ENCODE data around the gene ATF3.
"Not testable (repeated sequence)": the region's sequence is repeated elsewhere in the genome, so short reads cannot be mapped to it uniquely, and the experiment has no call there.

ATF3 gene

DNA sequence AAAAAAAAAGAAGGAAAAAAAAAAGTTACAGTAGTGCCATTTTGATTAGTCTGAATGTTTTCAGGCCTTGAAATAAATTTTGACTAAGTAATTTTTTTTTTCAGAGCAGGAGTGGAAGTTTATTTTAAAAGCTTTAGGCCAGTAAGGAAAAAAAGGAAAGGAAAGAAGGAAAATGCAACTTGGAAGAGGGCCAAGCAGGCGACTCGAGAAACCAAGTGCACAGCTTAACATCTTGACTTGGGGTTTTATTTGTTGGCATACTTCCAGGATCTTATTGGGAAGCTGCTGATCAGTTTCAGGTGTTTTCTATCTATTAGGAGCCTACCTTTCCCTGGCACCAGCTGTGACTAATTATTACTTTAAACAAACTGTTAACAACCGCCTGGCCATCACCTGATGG, 41.7 kb downstream of the ATF3 start:
- no peaks in the 10 kb centered on the region for H3K9me3 ChIP-seq (ENCODE audit: low read length)
- no peak overlapping the region for H3K9ac ChIP-seq (ENCODE audit: low read length)
- H3K4me1 ChIP-seq (ENCODE audit: insufficient read depth, low read length): no peaks in the 10 kb centered on the region
- H3K27me3 ChIP-seq (ENCODE audit: control insufficient read depth in 1 of 2, insufficient read depth in 2 of 2, low read length in 2 of 2): no peaks in the 10 kb centered on the region
- no peak overlapping the region for H3K27ac ChIP-seq (ENCODE audit: low read depth, low read length)
- no peak overlapping the region for H3K4me3 ChIP-seq (ENCODE audit: low read depth in 1 of 2, low read length in 2 of 2)
- H3K36me3 ChIP-seq (ENCODE audit: insufficient read depth, low read length): no peaks in the 10 kb centered on the region

DNA sequence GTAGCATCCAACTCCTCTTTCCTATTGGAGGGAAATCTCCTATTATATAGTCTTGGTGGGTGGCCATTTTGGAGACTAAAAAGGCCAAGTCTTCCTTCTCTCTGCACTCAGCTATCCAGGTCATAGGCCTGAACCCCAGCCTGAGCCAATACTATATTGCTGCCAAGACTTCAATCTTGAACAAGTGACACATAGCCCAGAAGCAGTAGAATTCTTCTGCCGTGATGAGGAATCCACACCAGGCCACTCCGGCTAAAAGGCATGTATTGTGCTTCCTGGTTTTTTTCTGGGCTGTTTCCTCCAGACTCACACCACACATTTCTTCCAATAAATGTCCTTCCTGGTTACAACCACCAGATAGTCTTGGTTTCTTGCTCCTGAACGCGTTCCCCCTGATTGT, 43.0 kb downstream of the ATF3 start:
- Histone ChIP-seq H3K9ac (ENCODE audit: low read length) (no peak overlapping the region), H3K4me3 (ENCODE audit: low read depth in 1 of 2, low read length in 2 of 2) (no peak overlapping the region), H3K36me3 (ENCODE audit: insufficient read depth, low read length) (no peaks in the 10 kb centered on the region), H3K9me3 (ENCODE audit: low read length) (no peaks in the 10 kb centered on the region), H3K27me3 (ENCODE audit: control insufficient read depth in 1 of 2, insufficient read depth in 2 of 2, low read length in 2 of 2) (no peaks in the 10 kb centered on the region), H3K4me1 (ENCODE audit: insufficient read depth, low read length) (no peaks in the 10 kb centered on the region), H3K27ac (ENCODE audit: low read depth, low read length) (no peak overlapping the region)

DNA sequence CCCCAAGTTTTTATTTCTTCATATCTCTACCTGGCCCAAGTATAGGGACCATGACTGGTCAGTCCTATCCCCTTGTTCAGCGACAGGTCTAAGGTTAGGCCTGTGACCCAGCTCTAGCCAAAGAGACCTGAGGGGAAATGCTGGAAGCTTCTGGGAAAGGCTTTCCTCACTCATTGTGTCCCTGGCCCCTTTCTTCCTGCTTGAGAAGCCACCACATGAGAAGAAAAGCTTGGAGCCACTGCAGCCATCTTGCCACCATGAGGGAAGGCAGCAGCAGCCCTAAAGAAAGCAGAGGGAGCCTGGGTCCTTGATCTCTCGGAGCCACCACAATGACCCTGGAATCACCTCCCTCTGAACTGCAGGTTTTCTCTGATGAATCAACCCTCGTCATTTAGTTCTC, 43.4 kb downstream of the ATF3 start:
- H3K4me1 ChIP-seq (ENCODE audit: insufficient read depth, low read length): no peaks in the 10 kb centered on the region
- H3K9me3 ChIP-seq (ENCODE audit: low read length): no peaks in the 10 kb centered on the region
- H3K36me3 ChIP-seq (ENCODE audit: insufficient read depth, low read length): no peaks in the 10 kb centered on the region
- H3K9ac ChIP-seq (ENCODE audit: low read length): no peak overlapping the region
- H3K27me3 ChIP-seq (ENCODE audit: control insufficient read depth in 1 of 2, insufficient read depth in 2 of 2, low read length in 2 of 2): no peaks in the 10 kb centered on the region
- H3K27ac ChIP-seq (ENCODE audit: low read depth, low read length): no peak overlapping the region
- H3K4me3 ChIP-seq (ENCODE audit: low read depth in 1 of 2, low read length in 2 of 2): no peak overlapping the region

DNA sequence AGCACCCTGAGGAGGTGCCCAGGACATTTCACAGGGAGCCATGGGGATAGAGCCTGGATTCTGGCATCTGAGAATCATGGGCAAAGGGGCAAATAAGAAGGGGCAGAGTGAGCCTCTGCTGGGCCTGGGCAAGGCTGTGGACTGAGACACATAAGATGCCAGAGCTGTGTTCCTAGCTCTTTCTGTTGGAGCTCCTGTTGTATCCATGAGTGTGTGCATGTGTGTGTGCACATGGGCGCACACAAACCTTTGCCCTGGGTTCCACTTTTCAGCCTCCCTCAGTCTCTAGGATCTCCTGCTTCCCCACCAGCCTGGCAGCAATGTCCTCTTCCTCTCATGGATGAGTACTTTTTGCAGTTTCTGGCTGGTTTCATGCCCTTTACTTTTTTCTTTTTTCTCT, 44.0 kb downstream of the ATF3 start:
- H3K27me3 ChIP-seq (ENCODE audit: control insufficient read depth in 1 of 2, insufficient read depth in 2 of 2, low read length in 2 of 2): no peaks in the 10 kb centered on the region
- no peaks in the 10 kb centered on the region for H3K36me3 ChIP-seq (ENCODE audit: insufficient read depth, low read length)
- no peak overlapping the region for H3K9ac ChIP-seq (ENCODE audit: low read length)
- H3K4me3 ChIP-seq (ENCODE audit: low read depth in 1 of 2, low read length in 2 of 2): no peak overlapping the region
- no peaks in the 10 kb centered on the region for H3K9me3 ChIP-seq (ENCODE audit: low read length)
- H3K4me1 ChIP-seq (ENCODE audit: insufficient read depth, low read length): no peaks in the 10 kb centered on the region
- no peak overlapping the region for H3K27ac ChIP-seq (ENCODE audit: low read depth, low read length)

DNA sequence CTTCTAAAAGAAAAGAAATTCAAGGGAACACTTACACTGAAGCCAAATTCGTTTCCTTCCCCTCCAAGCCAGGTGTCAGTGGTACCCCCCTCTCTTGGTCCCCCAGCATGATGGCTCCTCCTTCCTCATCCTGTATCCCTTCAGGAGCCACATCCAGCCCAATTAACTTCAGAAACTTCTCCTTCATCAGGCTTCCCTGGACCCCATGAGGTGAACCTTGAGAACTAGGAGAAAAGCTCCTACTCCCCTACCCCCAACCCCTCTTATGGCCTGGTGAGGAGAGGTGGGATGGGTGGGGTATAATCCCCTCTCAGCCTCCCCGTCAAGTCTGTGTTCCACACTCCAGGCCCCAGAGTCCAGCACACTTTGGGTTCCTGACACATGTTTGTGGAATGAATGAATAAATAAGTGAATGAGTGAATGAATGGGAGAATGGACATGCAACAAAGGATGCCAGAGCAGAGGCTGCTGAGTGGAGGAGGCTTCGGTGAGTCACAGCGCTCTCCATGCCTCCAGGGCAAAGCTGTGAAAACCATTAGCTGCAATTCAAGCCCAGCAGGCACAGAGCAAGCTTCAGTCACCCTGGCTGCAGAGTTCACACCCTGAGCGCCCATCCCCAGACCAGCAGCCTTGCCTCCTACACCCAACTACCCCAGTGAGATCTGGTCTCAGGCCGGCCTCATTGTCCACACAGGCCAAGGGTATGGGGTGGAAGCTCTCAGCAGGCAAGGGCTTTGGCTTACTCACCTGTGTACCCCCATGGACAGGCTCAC, 47.3 kb downstream of the ATF3 start:
- no peaks in the 10 kb centered on the region for H3K36me3 ChIP-seq (ENCODE audit: insufficient read depth, low read length)
- H3K9me3 ChIP-seq (ENCODE audit: low read length): no peaks in the 10 kb centered on the region
- no peak overlapping the region for H3K9ac ChIP-seq (ENCODE audit: low read length)
- H3K27ac ChIP-seq (ENCODE audit: low read depth, low read length): no peak overlapping the region
- no peaks in the 10 kb centered on the region for H3K27me3 ChIP-seq (ENCODE audit: control insufficient read depth in 1 of 2, insufficient read depth in 2 of 2, low read length in 2 of 2)
- H3K4me3 ChIP-seq (ENCODE audit: low read depth in 1 of 2, low read length in 2 of 2): no peak overlapping the region
- no peaks in the 10 kb centered on the region for H3K4me1 ChIP-seq (ENCODE audit: insufficient read depth, low read length)

DNA sequence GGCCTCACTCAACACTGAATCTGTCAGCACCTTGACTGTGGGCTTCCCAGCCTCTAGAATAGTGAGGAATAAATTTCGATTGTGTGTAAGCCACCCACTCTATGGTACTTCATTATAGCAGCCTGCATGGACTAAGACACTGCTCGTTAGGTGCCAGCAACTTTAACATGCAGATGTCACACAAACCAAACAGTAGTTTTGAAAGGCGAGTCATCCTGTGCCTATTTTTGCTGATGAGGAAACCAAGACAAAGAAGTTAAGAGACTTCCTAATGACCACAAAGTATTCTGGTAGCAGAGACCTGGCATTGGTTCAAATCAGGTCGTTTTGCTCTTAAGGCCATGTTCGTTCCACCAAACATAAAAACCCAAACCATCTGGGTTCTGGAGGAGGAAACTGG, 48.2 kb downstream of the ATF3 start:
- H3K27me3 ChIP-seq (ENCODE audit: control insufficient read depth in 1 of 2, insufficient read depth in 2 of 2, low read length in 2 of 2): no peaks in the 10 kb centered on the region
- no peaks in the 10 kb centered on the region for H3K4me1 ChIP-seq (ENCODE audit: insufficient read depth, low read length)
- H3K27ac ChIP-seq (ENCODE audit: low read depth, low read length): no peak overlapping the region
- no peak overlapping the region for H3K9ac ChIP-seq (ENCODE audit: low read length)
- no peaks in the 10 kb centered on the region for H3K9me3 ChIP-seq (ENCODE audit: low read length)
- no peaks in the 10 kb centered on the region for H3K36me3 ChIP-seq (ENCODE audit: insufficient read depth, low read length)
- H3K4me3 ChIP-seq (ENCODE audit: low read depth in 1 of 2, low read length in 2 of 2): no peak overlapping the region

DNA sequence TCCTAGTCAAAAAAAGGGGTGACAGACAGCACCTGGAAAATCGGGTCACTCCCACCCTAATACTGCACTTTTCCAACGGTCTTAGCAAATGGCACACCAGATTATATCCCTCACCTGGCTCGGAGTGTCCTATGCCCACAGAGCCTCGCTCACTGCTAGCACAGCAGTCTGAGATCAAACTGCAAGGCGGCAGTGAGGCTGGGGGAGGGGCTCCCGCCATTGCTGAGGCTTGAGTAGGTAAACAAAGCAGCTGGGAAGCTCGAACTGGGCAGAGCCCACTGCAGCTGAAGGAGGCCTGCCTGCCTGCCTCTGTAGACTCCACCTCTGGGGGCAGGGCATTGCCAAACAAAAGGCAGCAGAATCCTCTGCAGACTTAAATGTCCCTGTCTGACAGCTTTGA, 49.7 kb downstream of the ATF3 start:
- not testable (repeated sequence) for H3K9ac ChIP-seq (ENCODE audit: low read length); H3K27me3 ChIP-seq (ENCODE audit: control insufficient read depth in 1 of 2, insufficient read depth in 2 of 2, low read length in 2 of 2); H3K9me3 ChIP-seq (ENCODE audit: low read length); H3K36me3 ChIP-seq (ENCODE audit: insufficient read depth, low read length); H3K4me3 ChIP-seq (ENCODE audit: low read depth in 1 of 2, low read length in 2 of 2); H3K27ac ChIP-seq (ENCODE audit: low read depth, low read length); H3K4me1 ChIP-seq (ENCODE audit: insufficient read depth, low read length)

DNA sequence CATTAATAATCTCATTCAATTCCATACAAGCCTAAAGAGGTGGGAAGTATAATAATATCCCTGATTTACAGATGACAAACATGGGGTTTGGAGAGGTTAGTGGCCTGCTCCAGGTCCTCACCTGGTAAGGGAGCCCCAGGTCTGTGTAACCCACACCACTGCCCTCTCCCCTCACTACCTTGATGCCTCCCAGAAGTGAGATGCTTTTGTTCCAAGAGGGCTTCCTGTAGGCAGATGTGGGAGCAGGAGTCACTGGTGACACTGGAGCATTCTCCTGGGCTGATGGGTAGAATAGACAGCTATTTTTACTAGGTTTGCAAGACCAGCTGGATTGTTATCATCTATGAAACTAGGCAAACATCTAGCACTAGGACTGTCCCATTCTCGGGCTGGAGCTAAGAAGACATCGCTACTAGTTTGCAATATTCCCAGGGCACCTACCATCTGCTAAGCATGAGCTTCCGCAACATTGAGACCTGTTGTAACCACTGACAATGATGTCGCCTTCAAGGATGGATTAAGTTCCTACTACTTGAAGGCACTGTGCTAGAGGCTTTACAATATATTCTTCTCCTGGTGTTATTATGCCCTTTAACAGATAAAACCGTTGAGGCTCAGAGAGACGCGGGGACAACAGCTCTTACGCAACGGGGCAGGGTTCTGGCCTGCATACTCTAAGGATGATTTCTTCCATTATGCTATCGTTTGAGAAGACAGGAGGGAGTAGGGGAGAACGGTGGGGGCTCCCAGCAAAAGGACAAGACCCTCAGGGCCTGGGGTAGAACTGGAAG, 56.0 kb downstream of the ATF3 start:
- no peak overlapping the region for H3K27ac ChIP-seq (ENCODE audit: low read depth, low read length)
- no peak overlapping the region for H3K9ac ChIP-seq (ENCODE audit: low read length)
- H3K36me3 ChIP-seq (ENCODE audit: insufficient read depth, low read length): no peaks in the 10 kb centered on the region
- H3K4me1 ChIP-seq (ENCODE audit: insufficient read depth, low read length): peaks cover 20% of the 10 kb centered on the region
- no peak overlapping the region for H3K4me3 ChIP-seq (ENCODE audit: low read depth in 1 of 2, low read length in 2 of 2)
- no peaks in the 10 kb centered on the region for H3K27me3 ChIP-seq (ENCODE audit: control insufficient read depth in 1 of 2, insufficient read depth in 2 of 2, low read length in 2 of 2)
- H3K9me3 ChIP-seq (ENCODE audit: low read length): no peaks in the 10 kb centered on the region

DNA sequence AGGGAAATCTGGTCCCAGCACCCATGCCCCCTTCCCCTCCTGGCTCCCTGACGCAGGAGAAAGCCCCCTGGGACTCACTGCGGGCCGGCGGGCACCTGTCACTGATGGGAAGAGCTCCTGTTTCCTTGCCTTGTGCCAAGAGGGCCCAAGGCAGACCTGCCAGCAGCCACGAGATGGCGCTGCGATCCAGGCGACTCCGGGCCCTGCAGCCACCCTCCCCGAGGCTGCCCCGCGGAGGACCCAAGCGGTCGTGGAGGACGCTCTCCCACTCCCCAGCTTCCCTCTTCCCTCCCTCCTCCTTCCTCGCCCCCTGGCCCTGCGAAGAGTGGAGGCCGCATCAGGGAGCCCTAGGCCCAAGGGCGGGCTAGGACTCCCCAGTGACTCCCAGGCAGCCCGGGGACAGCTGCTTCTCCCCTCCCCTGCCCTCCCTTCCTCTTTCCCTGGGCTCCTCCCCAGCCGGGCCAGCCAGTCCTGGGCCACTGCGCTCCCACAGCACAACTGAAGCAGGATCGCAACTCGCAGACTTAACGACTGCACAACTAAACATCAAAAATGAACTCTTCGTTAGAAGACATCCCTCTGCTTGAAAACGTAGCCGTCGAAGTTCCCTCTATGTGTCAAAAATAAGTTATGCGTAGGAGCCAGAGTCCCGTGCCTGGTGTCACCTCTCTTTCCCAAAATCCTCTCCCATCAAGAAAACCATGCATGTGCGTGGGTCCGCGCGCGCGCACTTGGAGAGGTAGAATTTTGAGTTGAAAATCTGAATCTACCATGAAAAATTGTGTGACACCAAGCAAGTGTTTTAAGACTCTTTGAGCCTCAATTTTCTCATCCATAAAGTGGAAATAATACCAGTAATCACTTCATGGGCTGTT, 56.9 kb downstream of the ATF3 start:
- Histone ChIP-seq H3K27ac (ENCODE audit: low read depth, low read length) (no peak overlapping the region), H3K9me3 (ENCODE audit: low read length) (no peaks in the 10 kb centered on the region), H3K27me3 (ENCODE audit: control insufficient read depth in 1 of 2, insufficient read depth in 2 of 2, low read length in 2 of 2) (no peaks in the 10 kb centered on the region), H3K9ac (ENCODE audit: low read length) (no peak overlapping the region), H3K4me3 (ENCODE audit: low read depth in 1 of 2, low read length in 2 of 2) (peak overlapping the region; percentile 32 to 42), H3K36me3 (ENCODE audit: insufficient read depth, low read length) (no peaks in the 10 kb centered on the region), H3K4me1 (ENCODE audit: insufficient read depth, low read length) (peaks cover 20% of the 10 kb centered on the region)

DNA sequence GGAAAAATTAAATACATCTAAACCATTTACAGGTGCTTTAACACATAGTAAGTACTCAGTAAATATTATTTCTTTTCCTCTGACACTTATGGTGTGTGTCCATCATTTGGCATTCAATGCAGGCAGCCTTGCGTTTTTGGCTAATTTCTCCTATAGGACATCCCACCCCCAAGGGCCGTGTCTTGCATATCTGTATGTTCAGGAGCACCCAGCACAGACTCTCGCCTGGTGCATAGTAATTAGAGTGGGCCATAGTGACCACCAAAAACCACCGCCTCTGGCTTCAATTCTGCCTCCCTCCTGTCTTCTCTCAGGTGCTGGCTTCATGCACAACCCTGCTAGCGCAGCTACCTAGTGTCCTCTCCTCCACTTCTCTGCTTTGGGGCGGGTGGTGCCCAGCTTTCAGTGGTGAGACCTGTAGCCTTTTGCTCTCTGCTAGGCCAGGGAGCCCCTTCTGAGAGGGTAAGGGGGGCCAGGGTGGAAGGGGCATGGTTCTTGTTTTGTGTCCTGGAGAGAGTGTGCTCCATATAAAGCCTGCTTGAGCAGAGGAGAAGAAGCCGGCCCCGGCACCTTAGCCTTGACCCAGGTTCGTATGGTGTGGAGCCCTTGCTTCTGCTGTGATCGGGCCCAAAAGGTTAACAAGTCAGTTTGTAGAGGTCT, 57.7 kb downstream of the ATF3 start:
- H3K36me3 ChIP-seq (ENCODE audit: insufficient read depth, low read length): no peaks in the 10 kb centered on the region
- H3K27me3 ChIP-seq (ENCODE audit: control insufficient read depth in 1 of 2, insufficient read depth in 2 of 2, low read length in 2 of 2): no peaks in the 10 kb centered on the region
- no peak overlapping the region for H3K4me3 ChIP-seq (ENCODE audit: low read depth in 1 of 2, low read length in 2 of 2)
- no peak overlapping the region for H3K9ac ChIP-seq (ENCODE audit: low read length)
- H3K27ac ChIP-seq (ENCODE audit: low read depth, low read length): peak overlapping the region; percentile 51
- no peaks in the 10 kb centered on the region for H3K9me3 ChIP-seq (ENCODE audit: low read length)
- peaks cover 20% of the 10 kb centered on the region for H3K4me1 ChIP-seq (ENCODE audit: insufficient read depth, low read length)

All from muscle layer of colon (tissue), 2 donors.